ENCODE results near the gene HHIPL1.

The HHIPL1 gene

DNA sequence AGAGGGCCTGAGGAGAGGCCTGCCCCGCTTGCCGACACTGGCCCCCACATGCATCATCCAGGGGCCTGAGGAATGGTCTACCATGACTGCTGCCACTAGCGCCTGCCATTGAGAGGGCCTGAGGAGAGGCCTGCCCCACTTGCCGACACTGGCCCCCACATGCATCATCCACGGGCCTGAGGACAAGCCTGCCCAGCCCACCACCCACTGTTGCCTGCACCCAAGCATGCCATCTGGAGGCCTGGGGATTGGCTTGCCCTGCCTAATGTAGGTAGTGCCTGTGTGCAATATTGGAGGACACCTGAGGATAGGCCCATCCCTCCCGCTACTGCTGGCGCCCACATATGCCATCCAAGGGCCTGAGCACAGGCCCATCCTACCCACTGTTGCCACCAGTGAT, 63.5 kb downstream of the HHIPL1 start:
- DNase-seq, result no peak

DNA sequence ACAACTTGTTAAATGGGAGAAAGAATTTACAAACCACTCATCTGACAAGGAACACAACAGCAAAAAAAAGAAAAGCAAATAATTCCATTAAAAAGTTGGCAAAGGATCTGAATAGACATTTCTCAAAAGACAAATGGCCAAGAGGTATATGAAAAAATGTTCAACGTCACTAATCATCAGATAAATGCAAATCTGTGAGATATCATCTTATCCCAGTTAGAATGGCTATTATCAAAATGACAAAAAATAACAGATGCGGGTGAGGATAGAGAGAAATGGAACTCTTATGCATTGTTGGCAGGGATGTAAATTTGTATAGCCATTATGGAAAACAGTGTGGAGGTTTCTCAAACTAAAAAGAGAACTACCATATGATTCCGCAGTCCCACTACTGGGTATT, 69.0 kb downstream of the HHIPL1 start:
- no peak for DNase-seq

- DNase-seq, result no peak
Measured at GRCh38 chr14:99715266-99716000, 70.5 kb downstream of the HHIPL1 start.

GRCh38 chr14:99716091-99716849, 71.3 kb downstream of the HHIPL1 start:
- no peak for DNase-seq

GRCh38 chr14:99716850-99717681, 72.1 kb downstream of the HHIPL1 start:
- DNase-seq, result no peak

DNA sequence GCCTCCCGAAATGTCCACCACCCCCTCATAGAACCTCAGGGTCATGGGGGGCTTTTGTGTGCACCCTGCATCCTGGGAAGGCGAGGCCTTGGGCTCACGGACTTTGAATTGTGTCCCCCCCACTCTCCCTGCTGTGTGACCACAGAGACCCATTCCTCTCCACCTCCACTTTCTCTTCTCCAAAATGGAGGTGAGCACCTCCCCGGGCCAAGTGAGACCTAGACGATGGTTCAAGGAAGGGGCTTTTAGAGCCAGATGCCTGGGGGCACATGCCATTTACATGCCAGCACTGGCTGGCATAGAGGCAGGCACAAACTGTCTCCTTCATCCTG, 72.7 kb downstream of the HHIPL1 start:
- DNase-seq, result no peak

DNA sequence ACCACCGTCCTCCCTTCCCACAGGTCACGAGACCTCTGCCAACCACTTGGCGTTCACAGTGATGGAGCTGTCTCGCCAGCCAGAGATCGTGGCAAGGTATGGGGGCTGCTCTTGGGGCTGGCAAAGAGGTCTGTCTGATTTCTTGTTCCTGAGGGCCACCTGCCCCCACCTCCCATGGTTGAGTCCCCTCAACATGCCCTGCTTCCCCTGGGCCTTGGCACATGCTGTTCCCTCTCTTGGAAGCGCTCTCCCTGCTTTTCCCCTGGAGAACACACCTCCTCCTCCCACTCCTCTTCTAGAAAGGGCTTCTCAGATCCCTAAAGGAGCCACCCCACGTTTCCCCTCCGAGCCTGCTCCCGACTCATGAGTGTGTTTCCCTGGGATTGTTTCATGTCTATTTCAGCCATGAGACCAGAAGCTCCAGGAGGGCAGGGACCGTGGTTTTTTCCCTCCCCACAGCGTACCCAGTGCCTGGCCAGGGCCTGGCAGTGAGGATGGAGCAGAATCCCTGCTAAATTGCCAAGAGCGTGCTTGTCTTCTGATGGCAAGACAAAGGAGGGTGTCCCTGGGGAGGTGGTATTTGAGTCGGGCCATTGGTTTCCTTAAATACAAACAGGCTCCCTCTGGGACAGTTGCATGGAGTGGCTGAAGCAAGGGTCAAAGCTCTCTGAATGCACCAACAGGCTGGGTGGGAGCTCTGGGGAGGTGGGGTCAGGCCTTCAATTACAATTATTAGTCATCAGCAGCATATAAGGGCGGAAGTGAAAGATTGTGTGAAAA, 73.3 kb downstream of the HHIPL1 start:
- no peak for DNase-seq

- no peak for DNase-seq
Measured at GRCh38 chr14:99718811-99719192, 73.9 kb downstream of the HHIPL1 start.

- no peak for DNase-seq
Measured at GRCh38 chr14:99720941-99721791, 76.2 kb downstream of the HHIPL1 start.

DNA sequence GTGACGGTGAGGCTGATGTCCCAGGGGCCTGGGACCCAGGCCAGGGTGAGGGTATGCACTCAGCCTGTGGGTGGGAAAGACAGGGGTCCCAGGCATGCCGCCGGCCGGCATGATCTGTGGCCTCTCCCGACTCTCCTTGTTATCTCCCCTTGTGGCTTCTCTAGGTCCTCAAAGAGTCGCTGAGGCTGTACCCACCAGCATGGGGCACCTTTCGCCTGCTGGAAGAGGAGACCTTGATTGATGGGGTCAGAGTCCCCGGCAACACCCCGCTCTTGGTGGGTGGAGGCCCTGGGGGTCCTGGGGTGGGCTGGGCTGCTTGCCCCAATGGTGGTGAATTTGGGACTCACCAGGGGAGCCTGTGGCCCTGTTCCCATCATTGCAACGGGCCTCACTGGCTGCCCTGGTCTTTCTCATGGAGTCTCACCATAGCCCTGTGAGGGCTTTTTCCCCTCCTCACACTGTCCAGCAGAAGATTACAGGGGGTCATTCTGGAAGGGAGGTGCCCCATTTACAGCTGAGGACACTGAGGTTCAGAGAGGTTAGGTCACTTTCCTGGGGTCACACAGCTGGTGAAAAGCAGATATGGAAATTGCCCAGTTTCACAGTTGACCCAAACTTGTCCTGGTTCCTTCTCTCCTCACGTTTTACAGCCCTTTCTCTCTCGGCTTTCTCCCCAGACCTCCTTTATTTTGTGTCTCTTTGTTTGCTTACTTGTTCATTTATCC, 77.0 kb downstream of the HHIPL1 start:
- DNase-seq, result no peak

DNA sequence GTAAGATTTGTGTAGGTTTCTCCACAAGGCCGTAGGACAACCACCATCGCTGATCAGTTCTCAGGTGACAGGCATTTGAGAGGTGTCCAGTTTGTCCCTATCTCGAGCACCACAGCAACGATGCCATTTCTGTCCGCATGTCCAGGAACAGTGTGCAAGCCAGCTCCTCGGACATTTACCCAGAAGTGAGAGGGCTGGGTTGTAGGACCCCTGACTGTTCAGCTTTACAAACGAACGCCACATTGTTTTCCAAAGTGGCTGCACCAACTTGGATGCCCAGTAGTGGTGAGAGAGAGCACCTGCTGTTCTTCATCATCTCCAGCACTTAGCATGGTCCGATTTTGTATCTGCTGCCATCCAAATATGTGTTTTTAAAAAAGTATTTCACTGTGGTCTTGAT, 77.8 kb downstream of the HHIPL1 start:
- no peak for DNase-seq

- no peak for DNase-seq
Measured at GRCh38 chr14:99724196-99724891, 79.4 kb downstream of the HHIPL1 start.

- no peak for DNase-seq
Measured at GRCh38 chr14:99724939-99725773, 80.2 kb downstream of the HHIPL1 start.

GRCh38 chr14:99725774-99726537, 81.0 kb downstream of the HHIPL1 start:
- no peak for DNase-seq

- DNase-seq, result no peak
Measured at GRCh38 chr14:99726538-99727095, 81.7 kb downstream of the HHIPL1 start.

DNA sequence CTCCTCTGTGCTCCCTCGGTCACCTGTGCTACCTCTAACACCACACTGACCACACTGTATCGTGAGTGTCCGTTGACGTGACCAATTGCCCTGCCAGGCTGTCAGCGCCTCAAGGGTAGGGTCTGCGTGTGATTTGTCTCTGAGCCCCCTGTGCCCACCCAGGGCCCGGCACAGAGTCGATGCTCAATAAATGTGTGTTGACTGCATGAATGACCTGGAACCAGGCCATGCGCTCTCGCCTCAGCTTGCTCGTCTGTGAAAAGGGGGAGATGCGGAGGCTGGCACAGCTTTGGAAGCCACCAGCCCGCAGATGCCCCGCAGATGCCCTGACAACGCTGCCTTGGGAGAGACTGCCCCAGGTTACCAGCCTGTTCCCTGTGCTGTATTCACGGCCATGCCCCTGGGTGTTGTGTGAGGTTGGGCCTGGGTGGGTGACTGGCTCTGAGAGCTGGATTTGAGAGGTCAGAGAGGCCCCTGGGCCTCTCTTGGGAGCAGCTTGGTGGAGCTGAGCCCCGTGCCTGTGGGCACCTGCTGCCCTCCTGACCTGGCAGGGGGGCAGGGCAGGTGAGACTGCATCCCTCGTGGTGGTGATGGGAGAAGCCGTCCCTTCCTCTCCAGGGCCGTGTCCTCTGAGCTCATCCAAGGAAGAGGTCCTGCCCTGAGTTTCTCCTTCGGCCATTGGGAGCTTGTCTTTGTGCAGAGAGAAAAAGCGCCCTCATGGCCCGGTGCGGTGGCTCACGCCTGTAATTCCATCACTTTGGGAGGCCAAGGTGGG, 82.4 kb downstream of the HHIPL1 start:
- DNase-seq, result no peak

Measured in hypothalamus (tissue), 51 donors.